GM21528 (cell line): Measurements from ENCODE around the gene TRAIP.

ENCODE experiments used
- ATAC-seq: cut with Tn5 transposase; IDR thresholded peaks from one replicate; pipeline ENCODE4 v1.9.1; 2021; ENCODE audit warnings: mild to moderate bottlenecking, moderate library complexity; ENCODE audit not compliant: unreplicated experiment, low FRiP score

Gene TRAIP

DNA sequence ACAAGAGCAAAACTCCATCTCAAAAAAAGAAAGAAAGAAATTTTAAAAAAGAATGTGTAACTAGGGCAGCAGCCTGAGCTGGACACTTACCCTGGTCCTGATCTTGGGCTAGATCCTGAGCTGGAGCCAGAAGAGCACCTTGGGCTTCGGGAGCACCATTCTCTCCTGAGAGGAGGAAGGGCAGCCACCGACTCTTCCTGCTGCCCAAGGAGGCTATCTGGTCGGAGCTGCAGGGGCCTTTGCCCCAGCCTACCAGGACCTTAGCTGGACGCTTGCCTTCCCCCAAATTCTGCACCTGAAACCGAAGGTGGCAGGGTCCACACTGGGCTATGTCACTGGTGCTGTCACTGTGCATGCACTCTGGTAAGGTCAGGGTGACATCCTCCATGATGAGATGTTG, 20.2 kb upstream of the TRAIP start:
- no peak for ATAC-seq

DNA sequence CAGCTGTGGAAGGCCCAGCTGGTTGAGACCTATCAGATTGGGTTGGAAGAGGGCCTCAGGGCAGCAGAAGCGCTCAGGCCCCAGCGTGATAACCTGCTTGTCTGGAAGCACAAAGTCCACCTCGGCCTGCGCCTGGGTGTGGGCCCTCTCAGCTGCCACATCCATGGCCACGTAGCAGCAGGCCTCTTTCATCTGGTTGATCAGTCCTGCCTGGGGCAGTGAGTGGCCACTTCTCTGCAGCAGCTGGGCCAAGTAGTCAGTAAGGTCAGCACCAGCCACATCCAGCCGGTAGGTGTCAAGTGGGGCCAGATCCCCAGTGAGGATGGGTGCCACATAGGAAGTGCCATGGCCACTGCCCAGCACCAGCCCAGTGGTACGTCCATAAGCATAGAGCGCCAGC, 17.3 kb upstream of the TRAIP start:
- ATAC-seq = no peak

DNA sequence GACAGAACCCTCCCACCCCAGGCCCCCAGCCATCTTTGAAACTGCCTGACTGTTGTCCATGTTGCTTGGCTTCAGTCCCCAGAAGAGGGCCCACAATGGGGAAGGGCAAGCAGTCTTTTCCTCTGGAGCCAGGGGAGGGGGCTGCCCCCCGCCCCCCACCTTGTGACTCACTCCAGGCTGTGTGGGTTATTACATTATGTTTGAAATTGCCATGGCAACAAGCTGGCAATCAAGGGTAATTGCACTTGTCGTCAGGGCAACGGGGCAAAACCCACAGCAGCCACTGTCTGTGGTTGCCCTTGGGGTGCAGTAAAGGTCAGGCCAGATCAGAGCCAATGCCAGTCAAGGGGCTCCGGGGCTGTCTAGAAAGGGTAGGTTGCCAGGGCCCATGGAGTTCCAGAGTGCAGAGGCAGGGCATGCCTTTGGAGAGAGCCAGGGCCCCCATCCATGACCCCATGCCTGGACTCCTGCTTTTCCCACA, 16.5 kb upstream of the TRAIP start:
- ATAC-seq = no peak

DNA sequence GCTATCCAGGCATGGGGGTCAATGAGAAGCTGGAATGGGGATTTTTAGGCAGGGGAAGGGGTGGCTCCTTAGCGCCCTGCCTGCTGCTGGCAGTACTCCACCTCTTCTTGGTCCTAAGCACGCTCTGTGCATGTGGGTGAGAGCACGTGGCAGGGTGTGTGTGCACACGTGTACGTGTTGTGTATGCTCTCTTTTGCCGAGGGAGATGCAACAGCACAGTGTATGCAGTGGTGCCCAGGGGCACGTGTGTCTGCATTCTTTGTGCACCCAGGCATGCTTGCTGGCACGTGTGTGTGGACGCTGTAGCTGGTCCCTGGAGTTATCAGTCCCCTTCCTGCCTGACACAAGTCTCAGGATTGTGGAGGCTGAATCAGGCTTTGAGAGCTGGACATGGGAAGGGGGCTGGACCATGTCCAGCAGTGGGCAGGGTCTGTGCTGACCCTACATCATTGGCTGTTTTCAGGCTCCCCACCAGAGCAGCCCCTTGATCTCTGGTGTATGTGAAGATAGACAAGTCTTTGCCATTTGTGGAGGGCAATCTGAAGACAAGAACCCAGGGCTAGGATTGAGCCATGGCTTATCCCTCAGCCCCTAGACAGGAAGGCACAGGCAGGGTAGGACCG, 15.3 kb upstream of the TRAIP start:
- ATAC-seq = no peak

DNA sequence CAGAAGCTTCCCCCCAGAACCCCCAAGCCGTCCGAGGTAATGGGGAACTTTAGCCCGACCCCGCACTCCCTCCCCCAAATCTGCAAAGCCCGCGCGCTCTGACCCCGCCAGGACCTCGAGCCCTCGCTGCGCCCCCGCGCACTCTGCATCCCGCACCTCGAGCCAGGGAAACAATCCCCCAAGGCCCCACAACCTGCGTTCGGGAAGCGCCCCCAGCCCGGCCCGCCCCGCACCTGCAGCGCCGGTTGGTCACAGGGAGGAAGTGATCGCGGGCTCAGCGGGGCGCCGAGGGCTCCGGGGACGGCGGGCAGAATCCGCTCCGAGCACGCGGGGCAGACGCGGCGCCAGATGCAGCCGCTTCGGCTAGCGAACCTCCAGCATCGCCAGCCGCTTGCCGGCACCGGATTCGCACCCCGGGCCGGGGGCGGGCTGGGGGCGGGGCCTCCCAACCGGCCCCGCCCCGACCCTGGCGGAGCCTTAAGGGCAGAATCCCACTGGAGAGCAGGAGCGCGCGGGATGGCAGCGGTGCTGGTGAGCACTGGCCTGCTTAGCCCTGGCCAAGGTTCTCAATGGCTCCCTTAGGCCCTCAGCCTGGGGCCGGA, 13.3 kb upstream of the TRAIP start, which contains the start of gene CAMKV:
CAMKV (minus strand) TSS at position 382 of the 602 bp plus-strand sequence. CDS start 7,518 bp downstream, outside the sequence.
- no peak for ATAC-seq

DNA sequence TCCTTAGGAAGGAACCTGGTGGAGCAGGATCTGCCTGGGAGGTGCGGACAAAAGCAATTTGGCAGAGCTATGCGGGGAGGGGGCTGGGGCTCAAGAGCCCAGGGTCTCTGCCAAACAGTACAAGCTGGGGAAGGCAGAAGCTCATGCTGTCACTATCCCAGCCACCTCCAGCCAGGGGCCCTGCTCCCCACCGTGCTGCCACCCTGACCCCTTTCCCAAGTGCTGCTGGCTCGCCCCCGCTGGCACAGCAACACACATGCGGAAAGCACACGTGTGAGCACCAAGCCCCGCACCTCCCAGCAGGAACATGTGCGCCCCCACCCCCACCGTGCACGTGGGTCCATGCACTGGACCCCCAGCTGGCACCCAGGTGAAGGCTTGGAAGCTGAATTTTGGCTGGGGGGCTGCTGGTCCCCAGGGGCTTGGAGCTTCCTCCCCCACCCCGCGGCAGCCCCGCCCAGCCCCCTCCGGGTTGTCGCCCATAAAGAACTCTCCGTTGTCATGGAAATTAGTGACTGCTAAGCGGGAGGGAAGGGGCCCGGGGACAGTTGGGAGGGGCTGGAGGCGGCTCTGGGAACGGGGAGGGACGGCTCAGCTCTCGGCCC, 12.6 kb upstream of the TRAIP start:
- ATAC-seq = no peak

DNA sequence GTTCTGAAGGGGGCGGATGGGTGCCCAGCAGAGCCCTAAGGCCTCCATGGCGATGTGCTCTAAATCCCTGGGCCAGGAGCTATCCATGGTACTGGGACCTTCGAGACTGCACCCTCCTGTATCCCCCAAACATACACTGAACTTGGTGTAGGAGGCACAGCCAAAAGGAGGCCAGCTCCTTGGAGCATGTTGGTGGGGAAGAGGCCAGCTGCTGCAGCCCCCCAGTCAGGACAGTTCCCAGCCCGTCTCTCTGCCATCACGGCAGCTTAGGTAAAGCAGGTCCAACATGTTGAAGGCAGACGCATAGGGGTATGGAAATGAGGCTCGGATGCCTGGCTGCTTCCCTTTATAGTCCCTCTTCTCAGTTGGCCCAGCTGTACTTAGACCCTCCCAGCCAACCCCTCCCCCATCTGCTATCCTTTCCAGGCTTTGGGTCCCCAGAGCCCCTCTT, 11.5 kb upstream of the TRAIP start:
- no peak for ATAC-seq

DNA sequence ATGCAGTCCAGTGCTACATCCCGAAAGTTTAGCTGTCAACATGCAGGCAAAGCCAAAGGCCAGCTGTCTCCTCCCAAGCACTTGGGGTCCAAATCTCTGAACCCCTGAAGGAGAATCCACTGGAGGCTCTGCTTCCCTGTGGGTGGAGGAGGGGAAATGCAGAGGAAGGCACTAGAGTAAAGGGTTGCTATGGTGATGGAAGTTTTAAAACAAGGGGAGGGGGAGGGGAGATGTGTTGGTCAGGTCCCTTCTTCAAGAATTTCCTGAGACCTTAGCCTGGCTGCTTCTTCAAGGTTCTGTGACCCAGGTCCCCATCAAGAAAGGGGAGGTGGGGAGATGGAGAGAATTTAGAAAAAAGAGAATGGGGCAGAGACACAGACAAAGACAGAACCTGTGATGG, 11.0 kb upstream of the TRAIP start:
- no peak for ATAC-seq

DNA sequence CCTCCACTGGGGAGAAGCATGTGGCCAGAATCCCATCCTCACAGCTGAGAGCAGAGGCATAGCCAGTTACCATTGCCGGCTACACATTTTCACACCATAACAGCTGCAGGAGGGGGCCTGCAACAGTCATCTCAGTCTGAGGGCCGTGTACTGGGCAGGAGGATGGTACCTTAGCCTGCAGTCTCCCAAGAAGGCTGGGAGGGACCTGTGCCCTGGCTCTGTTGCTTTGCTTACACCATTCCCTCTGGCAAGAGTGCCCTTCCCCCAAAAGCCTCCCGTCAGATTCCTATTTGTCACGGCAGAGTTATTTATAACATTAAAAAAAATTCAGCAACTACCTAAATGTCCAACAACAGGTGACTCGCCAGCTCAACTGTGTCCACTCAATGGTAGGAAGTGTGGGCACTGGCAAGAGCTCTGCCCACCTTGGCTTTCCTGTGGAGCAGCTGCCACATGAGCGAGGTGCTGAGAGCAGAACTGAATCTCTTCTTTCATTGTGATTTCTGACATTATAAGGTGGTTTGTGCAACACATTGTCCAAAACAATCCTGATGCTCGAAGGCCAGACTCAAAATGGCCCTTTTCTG, 8.9 kb upstream of the TRAIP start:
- no peak for ATAC-seq

DNA sequence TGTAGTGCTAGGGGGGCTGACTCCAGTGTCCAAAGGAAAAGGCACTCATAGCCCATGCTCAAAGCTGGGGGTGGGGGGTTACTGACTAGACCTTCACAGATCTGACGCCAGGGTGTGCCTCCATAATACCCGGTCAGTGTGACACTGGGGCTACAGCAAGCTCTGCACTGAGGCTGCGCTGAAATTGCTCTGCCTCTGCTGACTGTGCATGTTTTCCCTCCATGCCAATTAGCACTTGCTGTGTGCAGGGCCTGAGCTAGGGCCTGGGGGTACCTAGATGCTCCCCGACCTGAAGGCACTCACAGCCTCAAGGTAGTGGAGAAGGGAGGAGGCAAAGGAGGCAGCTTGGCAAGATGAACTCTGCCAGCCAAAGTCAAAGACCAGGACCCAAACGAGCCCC, 8.1 kb upstream of the TRAIP start:
- ATAC-seq = no peak

DNA sequence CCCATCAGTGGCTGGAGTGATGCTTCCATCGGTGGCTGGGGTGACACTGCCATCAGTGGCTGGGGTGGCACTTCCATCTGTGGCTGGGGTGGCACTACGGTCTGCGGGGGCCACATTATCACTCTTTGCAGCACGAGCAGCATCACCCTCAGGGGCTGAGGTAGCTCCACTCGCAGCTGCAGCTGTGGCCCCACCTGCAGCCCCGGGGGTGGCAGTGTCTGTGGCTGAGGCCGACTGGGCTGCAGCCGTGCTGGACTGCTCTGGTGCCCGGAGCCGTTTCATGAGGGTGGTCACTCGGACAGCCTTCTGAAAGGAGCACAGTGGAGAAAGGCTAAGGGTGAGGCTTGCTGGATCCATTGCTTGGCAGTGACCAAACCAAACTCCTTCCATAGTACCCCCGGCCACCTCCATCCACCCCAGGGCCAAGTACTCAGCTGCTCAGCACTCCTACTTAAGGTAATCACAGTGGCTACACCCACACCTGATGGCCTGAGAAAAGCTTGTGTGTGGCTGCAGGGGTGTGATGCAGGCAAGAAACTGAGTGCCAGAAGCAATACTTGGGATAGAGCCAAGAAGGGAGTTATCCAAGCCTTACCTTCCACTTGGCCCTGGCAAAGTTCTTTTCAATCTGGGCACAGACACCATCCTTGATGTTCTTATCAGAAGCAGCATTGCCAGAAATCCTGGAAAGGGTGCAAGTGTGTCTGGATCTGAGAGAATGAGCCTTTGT, 3.4 kb upstream of the TRAIP start:
- no peak for ATAC-seq

DNA sequence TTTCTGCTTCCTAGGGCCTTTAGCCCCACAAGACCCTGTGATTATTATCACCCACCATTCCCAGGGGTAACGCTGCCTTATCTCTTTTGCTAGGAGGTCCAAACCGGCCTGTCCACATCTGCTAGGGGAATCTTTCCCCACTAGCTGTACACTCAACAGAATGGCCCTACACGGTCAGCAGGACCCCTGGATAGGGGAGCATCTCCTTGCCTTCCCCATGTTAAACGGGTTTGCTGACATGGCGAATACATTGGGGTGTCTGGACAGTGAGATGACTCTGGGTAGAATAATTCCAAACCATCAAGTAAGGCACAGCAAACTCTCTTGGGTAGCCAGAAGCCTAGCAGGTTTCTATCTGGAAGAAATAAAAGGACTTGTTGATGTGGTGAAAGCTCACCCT, 702 bp downstream of the TRAIP start:
- no peak for ATAC-seq

DNA sequence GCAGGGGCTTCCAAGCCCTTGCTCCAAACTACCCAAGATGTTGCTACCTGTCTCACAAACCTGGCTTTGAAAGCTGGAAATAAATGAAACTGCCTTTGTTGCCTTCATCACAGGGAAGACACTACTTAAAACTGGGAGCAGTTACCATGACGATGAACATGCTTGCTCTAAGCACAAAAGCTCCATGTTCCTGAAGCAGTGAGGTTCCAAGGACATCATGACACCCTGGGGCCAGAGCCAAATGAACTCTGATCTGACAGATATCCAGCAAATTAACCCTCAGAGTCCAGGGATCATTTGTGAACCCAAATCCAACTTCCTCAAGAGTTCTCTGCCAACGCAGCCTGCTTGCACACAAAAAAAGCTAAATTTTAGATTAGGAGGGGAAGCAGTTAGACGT, 10.7 kb downstream of the TRAIP start:
- ATAC-seq = no peak

DNA sequence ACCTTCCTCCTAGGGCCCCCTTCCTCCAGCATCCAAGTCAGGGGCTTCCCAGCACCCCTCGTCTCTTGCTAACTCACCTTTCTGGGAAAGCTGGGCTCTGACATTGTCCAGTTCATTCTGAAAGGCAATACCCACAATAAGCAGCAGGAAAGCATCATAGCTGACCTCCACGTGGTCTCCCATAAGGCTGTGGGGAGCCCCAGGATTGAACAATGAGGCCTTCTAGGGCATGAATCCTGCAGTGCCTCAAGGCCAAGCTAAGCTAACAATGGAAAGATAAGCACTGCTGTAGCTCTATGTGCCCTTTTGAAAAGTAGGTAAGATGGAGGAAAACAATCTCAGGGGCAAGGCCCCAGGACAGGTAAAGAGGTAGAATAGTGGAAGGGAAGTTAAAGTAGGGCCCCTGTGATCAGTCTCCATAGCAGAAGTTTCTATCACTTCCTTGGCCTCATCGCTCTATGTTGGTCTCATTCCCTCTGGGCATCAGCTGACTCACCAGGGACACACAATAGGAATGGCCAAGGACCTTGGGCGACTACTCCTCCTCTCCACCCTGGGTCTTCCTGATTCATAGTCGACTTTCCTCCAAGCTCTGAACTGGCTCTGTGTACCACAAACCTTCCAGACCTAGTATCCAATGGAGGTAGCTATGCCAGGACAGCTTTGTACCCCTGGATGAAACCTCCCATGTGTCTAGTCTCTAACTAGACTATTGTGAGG, 11.7 kb downstream of the TRAIP start:
- no peak for ATAC-seq

DNA sequence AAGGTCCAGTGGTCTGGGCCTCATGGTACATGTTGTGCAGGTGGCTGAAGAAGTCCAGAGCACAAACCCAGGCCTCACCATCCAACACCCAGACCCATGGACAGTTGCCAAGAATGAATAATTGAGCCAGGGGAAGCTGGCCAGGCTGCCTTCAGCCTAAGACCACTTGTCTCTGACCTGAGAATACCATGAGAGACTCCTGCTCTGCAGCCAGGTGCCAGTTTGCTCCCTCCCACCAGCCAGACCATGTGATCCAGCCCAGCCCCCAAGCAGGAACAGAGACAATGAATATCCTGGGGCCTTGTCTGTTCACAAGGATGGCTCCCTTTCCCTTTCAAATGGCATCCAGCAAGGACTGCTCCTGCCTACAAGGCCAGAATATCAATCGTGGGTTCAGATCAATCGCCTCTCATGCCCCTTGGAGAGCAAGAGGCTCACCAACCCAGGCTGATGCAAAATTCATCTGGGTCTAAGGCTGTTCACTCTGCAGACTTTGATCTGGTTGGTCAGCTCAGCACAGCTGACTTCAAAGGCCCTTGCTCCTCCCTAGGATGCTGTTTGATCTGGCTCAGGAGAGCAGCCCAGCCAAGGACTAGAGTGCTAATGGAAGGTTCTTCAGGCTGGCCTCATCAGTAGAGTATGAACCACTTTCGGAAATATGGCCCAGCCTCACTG, 13.4 kb downstream of the TRAIP start:
- ATAC-seq = no peak

DNA sequence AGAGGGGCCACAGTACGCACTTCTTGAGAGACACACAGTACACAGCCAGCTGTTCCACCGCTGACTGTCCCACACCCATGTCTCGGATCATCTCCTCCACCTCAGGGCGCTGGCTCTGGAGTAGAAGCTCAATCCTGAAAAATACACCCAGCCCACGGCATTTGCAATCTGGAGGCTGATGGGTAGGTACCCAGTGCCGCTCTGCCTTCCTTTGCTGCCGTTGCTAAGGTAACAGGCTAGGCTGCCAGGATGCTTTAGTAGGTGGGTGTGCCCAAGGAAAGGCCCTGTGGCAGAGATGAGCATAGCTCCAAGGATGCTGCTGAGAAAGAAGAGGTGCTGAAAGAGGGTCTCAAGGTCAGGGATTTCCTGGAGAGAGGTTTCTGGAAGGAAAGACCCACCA, 14.6 kb downstream of the TRAIP start:
- no peak for ATAC-seq

DNA sequence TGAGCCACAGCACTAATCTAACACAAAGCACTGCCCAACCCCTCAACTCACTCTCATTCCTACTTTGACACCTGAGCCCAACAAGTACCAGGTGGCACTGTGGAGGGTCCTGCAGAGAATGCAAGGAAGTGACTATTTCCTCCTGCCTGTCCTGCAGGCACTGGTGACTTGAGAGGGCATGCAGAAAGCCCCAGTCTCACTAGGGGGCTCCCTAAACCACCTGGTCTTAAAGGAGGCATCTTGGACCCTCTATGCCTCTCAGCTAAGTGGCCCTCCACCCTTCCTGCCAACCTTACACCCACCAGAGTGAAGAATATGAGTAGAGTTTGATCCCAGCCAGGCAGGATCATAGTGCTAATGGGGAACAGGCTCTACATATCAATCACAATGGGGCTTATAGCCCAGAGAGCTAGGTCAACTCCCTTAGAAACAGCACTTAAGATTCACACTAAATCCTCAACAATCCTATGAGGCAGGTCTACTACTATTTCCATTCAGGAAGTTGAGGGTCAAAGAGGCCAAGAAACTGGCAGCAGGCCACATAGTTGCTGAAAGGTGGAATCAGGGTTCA, 15.2 kb downstream of the TRAIP start:
- no peak for ATAC-seq

DNA sequence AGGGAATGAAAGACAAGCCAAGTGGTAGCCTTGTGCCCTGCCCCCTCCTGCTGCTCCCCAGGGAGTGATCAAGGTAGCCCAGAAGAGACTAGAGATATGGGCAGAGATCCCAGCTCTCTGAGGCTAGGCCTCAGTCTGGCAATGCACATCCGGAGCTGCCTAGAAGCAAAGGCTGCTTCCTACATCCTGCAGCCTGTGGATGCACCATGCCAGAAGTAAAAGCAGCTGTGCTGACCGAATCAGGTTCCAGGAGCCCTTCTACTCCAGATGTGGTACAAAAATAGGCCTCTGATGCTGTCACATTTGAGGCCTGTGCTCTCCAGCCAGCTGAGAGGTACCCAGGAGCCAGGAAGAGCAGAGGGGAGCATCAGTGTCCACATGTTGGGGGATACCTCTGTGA, 16.0 kb downstream of the TRAIP start:
- ATAC-seq = no peak

DNA sequence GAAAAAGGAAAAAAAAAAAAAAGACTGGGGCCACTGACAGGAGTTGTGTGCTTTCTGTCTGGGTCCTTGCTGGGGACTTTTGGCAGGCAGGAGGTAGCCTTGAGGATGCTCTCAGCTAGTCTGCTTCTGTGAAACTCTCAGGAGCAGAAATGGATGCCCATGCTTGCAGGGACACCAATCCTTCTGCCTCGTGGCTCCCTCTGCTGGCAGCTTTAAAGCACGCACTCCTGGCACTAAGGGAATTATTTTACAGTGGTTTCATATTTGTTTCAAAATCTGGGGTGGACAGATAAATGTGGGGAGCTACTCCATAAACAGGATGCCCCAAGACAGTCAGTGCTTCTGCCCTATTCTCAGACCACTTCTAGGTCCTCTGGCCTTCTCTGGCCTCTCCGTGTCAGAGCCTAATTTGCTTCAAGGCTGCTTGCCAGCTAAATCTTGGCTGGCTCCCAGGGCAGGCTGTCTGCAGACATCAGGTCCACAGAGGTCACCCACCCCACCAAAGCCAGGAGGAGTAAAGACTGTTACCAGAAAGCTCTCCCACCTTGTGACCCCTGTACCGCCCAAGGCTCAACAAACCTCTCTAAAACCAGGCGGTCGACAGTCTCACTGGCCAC, 17.1 kb downstream of the TRAIP start:
- ATAC-seq = no peak
